CD4-positive, alpha-beta memory T cell (primary cell): ENCODE data around the gene PDK1. TPM values are rescaled to one million over a fixed set of nuclear protein-coding genes. Genes with fewer than 3 reads are reported as not detected.

ENCODE experiments used
- CTCF ChIA-PET: fragments of 350-600 bp; sonication (Branson Sonifier 250); formaldehyde crosslinking; loops from one replicate; lab custom pipeline; 2021; ENCODE audit warnings: inconsistent platforms; ENCODE audit not compliant: partially characterized antibody; lab: Charles Lee
- POLR2A ChIA-PET: fragments of 350-600 bp; sonication (Branson Sonifier 250); formaldehyde crosslinking; loops from one replicate; lab custom pipeline; 2021; ENCODE audit not compliant: partially characterized antibody; lab: Charles Lee
- DNase-seq, 5 donors: peaks; one replicate each; pipeline versions ENCODE4 v3.0.0 to v3.0.0-alpha.2; 2020 to 2022; ENCODE audit warnings: mixed read lengths in 1 of 5
- H3K27ac ChIP-seq: one replicate; pipeline ENCODE4 v1.7.0; 2013; ENCODE audit warnings: low read depth, low read length
- H3K27me3 ChIP-seq: 2 replicates; pipeline ENCODE4 v1.7.0; 2013; ENCODE audit warnings: mild to moderate bottlenecking, low read length, moderate library complexity; ENCODE audit not compliant: insufficient read depth
- H3K36me3 ChIP-seq: 2 replicates; pipeline ENCODE4 v1.7.0; 2013; ENCODE audit warnings: mild to moderate bottlenecking, low read length, moderate library complexity; ENCODE audit not compliant: insufficient read depth
- H3K4me1 ChIP-seq: 2 replicates; pipeline ENCODE4 v1.7.0; 2013; ENCODE audit warnings: mild to moderate bottlenecking, low read length, moderate library complexity; ENCODE audit not compliant: insufficient read depth
- H3K4me3 ChIP-seq, 2 donors: one replicate each; pipeline ENCODE4 v1.7.0; 2013; ENCODE audit warnings: low read length in 2 of 2, mild to moderate bottlenecking in 1 of 2
- H3K9me3 ChIP-seq, 2 donors: one replicate each; pipeline ENCODE4 v1.7.0; 2013; ENCODE audit warnings: low read length in 2 of 2, control low read depth in 1 of 2; ENCODE audit not compliant: control insufficient read depth in 1 of 2
- H3K27ac Mint-ChIP-seq, 7 donors: one replicate each; pipeline ENCODE4 v1.8.0; 2020 to 2021; ENCODE audit warnings: mixed read lengths in 7 of 7, mild to moderate bottlenecking in 6 of 7, inconsistent platforms in 3 of 7, moderate library complexity in 3 of 7
- H3K27me3 Mint-ChIP-seq, 2 donors: one replicate each; pipeline ENCODE4 v1.8.0; 2020 to 2021; ENCODE audit warnings: mixed read lengths in 2 of 2
- H3K36me3 Mint-ChIP-seq, 2 donors: one replicate each; pipeline ENCODE4 v1.8.0; 2020 to 2021; ENCODE audit warnings: mixed read lengths in 2 of 2, inconsistent platforms in 1 of 2, mild to moderate bottlenecking in 1 of 2
- H3K4me1 Mint-ChIP-seq, 4 donors: one replicate each; pipeline ENCODE4 v1.8.0; 2020 to 2021; ENCODE audit warnings: mixed read lengths in 4 of 4, mild to moderate bottlenecking in 1 of 4
- H3K4me3 Mint-ChIP-seq, 8 donors: one replicate each; pipeline ENCODE4 v1.8.0; 2020 to 2021; ENCODE audit warnings: mixed read lengths in 8 of 8, mild to moderate bottlenecking in 7 of 8, moderate library complexity in 6 of 8, inconsistent platforms in 3 of 8
- H3K9me3 Mint-ChIP-seq, 8 donors: one replicate each; pipeline ENCODE4 v1.8.0; 2020 to 2021; ENCODE audit warnings: mixed read lengths in 8 of 8, mild to moderate bottlenecking in 5 of 8, inconsistent platforms in 3 of 8, moderate library complexity in 1 of 8
- intact Hi-C: fragments of 100-400 bp; cut with micrococcal nuclease; formaldehyde crosslinking; loops from one replicate; pipeline ENCODE4 v1.15.1; 2023
- polyA plus RNA-seq, 2 donors: library from polyadenylated mRNA; unstranded; fragments of 300-500 nt; fragmentation: Illumina TruSeq; gene quantifications; one replicate each; pipeline ENCODE4 v1.2.3, GENCODE V29; 2021
- total RNA-seq, 2 experiments: library from RNA; stranded (reverse); gene quantifications; one replicate each; pipeline ENCODE4 v1.2.3, GENCODE V29; 2021

PDK1 gene
- total and polyA plus RNA-seq, 4 experiments from 2014 or later, result 12.9 to 36.8 (median 26.8) TPM

DNA sequence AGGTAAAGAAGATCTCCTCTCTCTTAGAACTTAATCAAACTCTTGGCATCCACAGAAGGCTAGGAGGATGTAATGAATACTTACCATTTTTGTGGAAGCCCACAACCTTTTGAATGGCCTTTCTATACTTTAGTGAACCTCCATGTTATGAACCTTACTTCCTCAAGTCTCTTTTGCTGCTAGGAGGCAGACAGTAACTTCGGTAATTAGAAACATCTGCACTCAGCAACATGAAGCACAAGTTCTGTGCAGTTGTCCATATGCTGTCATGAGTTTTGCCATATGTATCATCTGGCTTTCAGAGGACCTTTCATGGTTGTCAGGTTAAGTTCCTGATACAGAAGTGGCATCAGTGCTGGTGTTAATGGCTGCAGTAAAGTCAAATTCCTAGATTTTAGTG is 50.4 kb downstream of the PDK1 start:
- CTCF ChIA-PET, result interaction anchor here (2.6 kb wide), 1 partner anchor 12 kb away, joined by 11 read pairs; no protein-coding TSS in a partner anchor
- Histone ChIP-seq H3K27me3 (no peaks in the 10 kb centered on the region), H3K4me3 (no peak overlapping the region), H3K36me3 (peaks cover 26% of the 10 kb centered on the region), H3K27ac (no peak overlapping the region), H3K4me1 (no peaks in the 10 kb centered on the region), H3K9me3 (no peaks in the 10 kb centered on the region)
- no peak overlapping the region for H3K4me3 Mint-ChIP-seq
- H3K4me1 Mint-ChIP-seq, result no peaks in the 10 kb centered on the region
- intact Hi-C loops, result no loop called here
- no peaks in the 10 kb centered on the region for H3K27me3 Mint-ChIP-seq
- H3K9me3 Mint-ChIP-seq, result peaks cover 0 to 1% (median 0%) of the 10 kb centered on the region in 8 donors
- DNase-seq, result no peak
- POLR2A ChIA-PET, result no interaction called here
- H3K36me3 Mint-ChIP-seq, result peaks cover 52 to 60% of the 10 kb centered on the region in 2 donors
- H3K27ac Mint-ChIP-seq, result no peak overlapping the region

DNA sequence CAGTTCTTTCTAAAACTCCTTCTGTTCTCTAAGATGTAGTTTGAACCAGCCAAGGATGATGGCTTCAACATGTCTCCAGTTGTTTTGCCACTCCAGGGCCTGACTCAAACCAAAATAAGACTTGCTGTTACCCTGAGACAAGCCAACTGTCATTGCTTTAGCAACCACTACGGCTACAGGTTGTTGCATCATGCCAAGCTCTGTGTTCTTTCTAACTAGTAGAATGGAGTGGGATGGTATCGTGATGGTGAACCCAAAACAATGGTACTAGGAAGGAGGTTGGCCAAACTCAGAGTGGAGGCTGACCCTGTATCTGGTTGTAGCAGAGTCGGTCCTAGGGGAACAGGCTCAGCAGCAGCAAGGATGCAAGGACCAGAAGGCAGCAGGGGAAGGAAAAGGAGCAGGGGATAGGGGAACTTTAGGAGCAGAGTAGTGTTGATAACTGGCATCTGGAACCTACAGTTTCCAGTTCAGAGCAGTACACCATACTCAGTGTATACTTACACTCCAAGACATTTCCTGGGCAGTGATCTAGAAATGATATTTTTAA is 51.6 kb downstream of the PDK1 start:
- Mint-ChIP-seq H3K36me3 (peaks cover 51 to 61% of the 10 kb centered on the region in 2 donors), H3K27ac (peak overlapping the region in 1 of 7 donors; percentile 3), H3K27me3 (no peaks in the 10 kb centered on the region), H3K4me1 (no peaks in the 10 kb centered on the region), H3K9me3 (peaks cover 0 to 1% (median 0%) of the 10 kb centered on the region in 8 donors), H3K4me3 (no peak overlapping the region)
- Histone ChIP-seq H3K27ac (no peak overlapping the region), H3K27me3 (no peaks in the 10 kb centered on the region), H3K9me3 (no peaks in the 10 kb centered on the region), H3K4me3 (no peak overlapping the region), H3K4me1 (no peaks in the 10 kb centered on the region), H3K36me3 (peaks cover 23% of the 10 kb centered on the region)
- CTCF ChIA-PET, result no interaction called here
- no peak for DNase-seq
- intact Hi-C loops, result no loop called here
- POLR2A ChIA-PET, result no interaction called here

DNA sequence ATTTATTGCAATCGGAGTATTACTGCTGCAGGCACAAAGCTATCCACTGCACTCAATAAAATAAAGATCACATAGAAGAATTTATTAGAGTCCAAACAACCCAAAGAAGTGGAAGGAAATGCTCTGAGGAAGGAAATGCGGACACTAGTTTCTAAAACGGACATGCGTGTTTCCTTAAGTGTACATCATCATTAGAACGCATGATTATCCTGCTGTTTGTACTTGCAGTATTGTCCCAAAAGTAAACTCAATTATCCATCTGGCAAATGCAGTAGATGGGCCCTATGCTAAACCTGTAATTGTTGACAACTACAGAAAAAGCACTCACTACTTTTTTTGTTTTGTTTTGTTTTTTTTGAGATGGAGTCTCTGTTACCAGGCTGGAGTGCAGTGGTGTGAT is 53.6 kb downstream of the PDK1 start:
- no peak for DNase-seq
- no peaks in the 10 kb centered on the region for H3K27me3 ChIP-seq
- H3K36me3 ChIP-seq, result peaks cover 10% of the 10 kb centered on the region
- intact Hi-C loops, result no loop called here
- POLR2A ChIA-PET, result no interaction called here
- Mint-ChIP-seq H3K27me3 (no peaks in the 10 kb centered on the region), H3K36me3 (peaks cover 40 to 51% of the 10 kb centered on the region in 2 donors), H3K4me3 (no peak overlapping the region), H3K9me3 (peaks cover 0 to 1% (median 0%) of the 10 kb centered on the region in 8 donors), H3K27ac (no peak overlapping the region), H3K4me1 (no peaks in the 10 kb centered on the region)
- H3K4me1 ChIP-seq, result no peaks in the 10 kb centered on the region
- no peak overlapping the region for H3K4me3 ChIP-seq
- CTCF ChIA-PET, result interaction anchor here (1.3 kb wide), 1 partner anchor 13 kb away, joined by 3 read pairs; no protein-coding TSS in a partner anchor
- H3K9me3 ChIP-seq, result no peaks in the 10 kb centered on the region
- H3K27ac ChIP-seq, result no peak overlapping the region

DNA sequence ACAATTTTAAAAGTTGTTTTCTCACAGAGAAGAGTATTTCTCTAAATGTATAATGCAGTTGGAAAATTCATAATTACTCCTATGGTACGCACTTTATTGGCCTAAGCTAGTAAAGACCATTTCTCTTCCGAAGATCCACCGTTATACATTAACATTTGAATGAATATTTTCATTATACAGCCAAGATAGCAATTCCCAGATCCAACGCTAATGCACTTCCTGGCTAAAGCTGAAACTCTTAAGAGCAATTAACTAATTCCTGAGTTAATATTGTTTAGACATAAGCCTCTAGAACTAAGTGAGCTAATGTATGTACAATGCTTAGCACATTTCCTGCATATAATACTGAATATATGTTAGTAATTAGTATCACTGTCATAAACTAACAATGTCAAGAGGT is 56.2 kb downstream of the PDK1 start:
- POLR2A ChIA-PET, result no interaction called here
- Histone ChIP-seq H3K36me3 (no peaks in the 10 kb centered on the region), H3K4me3 (no peak overlapping the region), H3K9me3 (no peaks in the 10 kb centered on the region), H3K4me1 (no peaks in the 10 kb centered on the region), H3K27me3 (no peaks in the 10 kb centered on the region), H3K27ac (no peak overlapping the region)
- H3K4me1 Mint-ChIP-seq, result no peaks in the 10 kb centered on the region
- intact Hi-C loops, result no loop called here
- H3K27me3 Mint-ChIP-seq, result no peaks in the 10 kb centered on the region
- peaks cover 30 to 40% of the 10 kb centered on the region in 2 donors for H3K36me3 Mint-ChIP-seq
- H3K9me3 Mint-ChIP-seq, result peaks cover 0 to 1% (median 0%) of the 10 kb centered on the region in 8 donors
- no peak overlapping the region for H3K4me3 Mint-ChIP-seq
- H3K27ac Mint-ChIP-seq, result peak overlapping the region in 1 of 7 donors; percentile 1
- no peak for DNase-seq
- CTCF ChIA-PET, result interaction anchor here (1.0 kb wide), 1 partner anchor 17 kb away, joined by 3 read pairs; no protein-coding TSS in a partner anchor

DNA sequence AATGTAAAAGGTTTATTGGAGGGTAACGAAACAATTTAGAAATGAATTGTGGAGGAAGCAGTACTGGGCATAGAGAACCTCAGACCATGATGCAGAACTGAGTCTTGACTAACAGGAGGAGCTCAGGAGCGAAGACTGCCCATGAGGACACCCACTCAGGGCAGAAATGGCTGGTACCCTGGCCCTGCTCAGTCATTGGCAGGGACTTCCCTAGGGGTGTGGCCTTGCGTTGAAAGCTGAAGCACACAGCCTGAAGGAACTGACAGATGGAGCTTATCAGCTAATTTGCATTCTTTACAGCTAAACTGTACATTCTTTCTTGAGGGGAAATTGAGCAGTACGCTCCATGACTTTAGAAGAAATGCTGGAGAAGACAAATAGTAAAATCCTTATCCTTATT is 57.1 kb downstream of the PDK1 start:
- H3K4me3 Mint-ChIP-seq, result no peak overlapping the region
- CTCF ChIA-PET, result interaction anchor here (1.1 kb wide), 1 partner anchor 59 kb away, joined by 4 read pairs; no protein-coding TSS in a partner anchor
- H3K4me1 Mint-ChIP-seq, result no peaks in the 10 kb centered on the region
- intact Hi-C loops, result no loop called here
- Histone ChIP-seq H3K4me1 (no peaks in the 10 kb centered on the region), H3K27me3 (no peaks in the 10 kb centered on the region), H3K27ac (no peak overlapping the region), H3K9me3 (no peaks in the 10 kb centered on the region), H3K4me3 (no peak overlapping the region), H3K36me3 (no peaks in the 10 kb centered on the region)
- no peak overlapping the region for H3K27ac Mint-ChIP-seq
- DNase-seq, result no peak
- POLR2A ChIA-PET, result no interaction called here
- peaks cover 0 to 1% (median 0%) of the 10 kb centered on the region in 8 donors for H3K9me3 Mint-ChIP-seq
- H3K27me3 Mint-ChIP-seq, result no peaks in the 10 kb centered on the region
- H3K36me3 Mint-ChIP-seq, result peaks cover 26 to 35% of the 10 kb centered on the region in 2 donors

DNA sequence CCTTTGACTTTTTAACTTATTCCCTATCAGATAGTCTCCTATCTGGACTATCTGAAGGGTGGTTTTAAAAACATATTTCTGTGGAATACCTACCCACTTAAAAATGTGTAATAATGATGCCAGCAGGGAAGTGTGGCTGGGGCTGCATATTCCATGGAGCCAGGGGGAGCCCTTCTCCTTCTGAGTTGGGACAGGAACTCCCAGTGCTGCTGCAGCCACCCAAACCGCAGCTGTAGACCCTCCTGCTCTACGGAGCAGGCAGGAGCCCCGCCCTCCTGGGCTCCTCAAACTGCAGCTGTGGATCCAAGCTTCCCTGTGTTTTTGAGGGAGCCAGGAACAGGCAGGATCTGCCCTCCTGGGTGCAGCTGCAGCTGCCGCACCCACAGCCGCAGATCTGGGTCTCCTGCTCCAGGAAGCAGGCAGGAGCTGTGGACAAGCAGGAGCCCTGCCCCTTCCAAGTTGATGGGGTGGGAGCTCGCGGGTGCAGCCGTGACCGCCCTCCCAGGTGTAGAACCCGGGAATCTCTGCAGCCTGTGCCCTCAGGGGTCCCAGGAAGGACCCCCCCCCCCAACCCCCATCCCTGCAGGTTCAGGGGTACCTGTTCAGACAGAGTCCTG is 57.8 kb downstream of the PDK1 start:
- no peak overlapping the region for H3K4me3 Mint-ChIP-seq
- H3K9me3 Mint-ChIP-seq, result peaks cover 0 to 1% (median 0%) of the 10 kb centered on the region in 8 donors
- no peak overlapping the region for H3K27ac Mint-ChIP-seq
- H3K36me3 Mint-ChIP-seq, result peaks cover 26 to 29% of the 10 kb centered on the region in 2 donors
- Histone ChIP-seq H3K27ac (no peak overlapping the region), H3K27me3 (no peaks in the 10 kb centered on the region), H3K9me3 (no peaks in the 10 kb centered on the region), H3K4me3 (no peak overlapping the region), H3K36me3 (no peaks in the 10 kb centered on the region), H3K4me1 (no peaks in the 10 kb centered on the region)
- H3K4me1 Mint-ChIP-seq, result no peaks in the 10 kb centered on the region
- intact Hi-C loops, result no loop called here
- POLR2A ChIA-PET, result no interaction called here
- no peaks in the 10 kb centered on the region for H3K27me3 Mint-ChIP-seq
- CTCF ChIA-PET, result interaction anchor here (1.1 kb wide), 1 partner anchor 59 kb away, joined by 4 read pairs; no protein-coding TSS in a partner anchor
- DNase-seq, result no peak

DNA sequence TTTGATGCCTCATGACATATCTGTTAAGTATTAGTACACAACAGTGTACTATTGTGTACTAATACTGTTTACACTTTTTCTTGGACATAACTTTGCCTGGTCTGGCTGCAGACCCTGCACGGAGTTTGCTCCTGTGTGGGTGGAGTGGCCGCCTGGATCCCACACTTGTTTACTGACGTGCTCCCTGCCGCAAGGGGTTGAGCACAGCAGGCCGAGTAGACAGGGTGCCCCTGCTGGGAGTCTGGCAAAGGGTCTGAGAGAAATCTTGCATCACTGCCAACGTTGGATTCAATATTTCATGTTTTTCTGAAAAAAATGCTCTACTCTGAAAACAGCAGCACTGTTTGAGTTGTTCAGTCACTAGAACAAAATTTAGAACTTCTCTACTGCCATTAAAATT is 59.0 kb downstream of the PDK1 start:
- CTCF ChIA-PET, result no interaction called here
- peaks cover 25 to 26% of the 10 kb centered on the region in 2 donors for H3K36me3 Mint-ChIP-seq
- intact Hi-C loops, result no loop called here

More for the DNA sequence above, 59.0 kb downstream of the PDK1 start:
- Mint-ChIP-seq H3K9me3 (peaks cover 0 to 1% (median 0%) of the 10 kb centered on the region in 8 donors), H3K4me1 (no peaks in the 10 kb centered on the region), H3K27ac (no peak overlapping the region), H3K4me3 (no peak overlapping the region), H3K27me3 (no peaks in the 10 kb centered on the region)
- Histone ChIP-seq H3K4me3 (no peak overlapping the region), H3K27ac (no peak overlapping the region), H3K27me3 (no peaks in the 10 kb centered on the region), H3K9me3 (no peaks in the 10 kb centered on the region), H3K36me3 (no peaks in the 10 kb centered on the region), H3K4me1 (no peaks in the 10 kb centered on the region)
- POLR2A ChIA-PET, result no interaction called here
- DNase-seq, result no peak
